ENCODE data around the gene FHL3. TPM values are rescaled to one million over a fixed set of nuclear protein-coding genes. Genes with fewer than 3 reads are reported as not detected.
"Not testable (repeated sequence)": the region's sequence is repeated elsewhere in the genome, so short reads cannot be mapped to it uniquely, and the experiment has no call there.

The FHL3 gene
- total RNA-seq, 4 donors from 2014 or later = 3.0 to 19.1 (median 12.2) TPM

GRCh38 chr1:37965301-37965700 is 40.0 kb downstream of the FHL3 start:
- no peak overlapping the region for H3K27ac ChIP-seq

DNA sequence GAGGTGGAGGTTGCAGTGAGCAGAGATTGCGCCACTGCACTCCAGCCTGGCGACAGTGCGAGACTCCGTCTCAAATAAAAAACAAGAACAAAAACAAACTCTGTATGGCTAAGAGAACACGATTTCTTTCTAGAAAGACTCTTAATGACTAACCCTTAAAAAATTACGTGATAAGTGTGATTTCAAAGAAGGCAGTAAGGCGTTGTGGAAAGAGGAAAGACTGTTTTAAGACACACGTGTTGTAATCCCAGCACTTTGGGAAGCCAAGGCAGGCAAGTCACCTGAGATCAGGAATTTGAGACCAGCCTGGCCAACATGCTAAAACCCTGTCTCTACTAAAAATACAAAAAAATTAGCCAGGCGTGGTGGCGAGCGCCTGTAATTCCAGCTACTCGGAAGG is 41.2 kb downstream of the FHL3 start:
- H3K9me3 ChIP-seq; DNase-seq; H3K27ac ChIP-seq; H3K4me1 ChIP-seq; intact Hi-C loops (cut with DNase I; ENCODE audit: low total_unique reads); H3K27me3 ChIP-seq; H3K4me3 ChIP-seq: not testable (repeated sequence)
- in situ Hi-C loops (cut with MboI; ENCODE audit: low pct_ligation_motif_present in 1 of 4, low pct_unique_long_range_greater_than_20kb in 1 of 4, low sequenced_read_pairs in 3 of 4) = loop anchor here in 1 of 4 donors (10.0 kb wide), 1 partner anchor 79 kb away; no protein-coding TSS in a partner anchor
- peaks cover 0 to 46% (median 19%) of the 10 kb centered on the region in 4 donors for H3K36me3 ChIP-seq
- 77 to 87% methylated on average over 8 to 12 of the region's 12 CpGs for WGBS, 2 donors (ENCODE audit: low coverage in 1 of 2)

More at GRCh38 chr1:37965301-37965700, 40.0 kb downstream of the FHL3 start:
- in situ Hi-C loops (cut with MboI; ENCODE audit: low pct_ligation_motif_present in 1 of 4, low pct_unique_long_range_greater_than_20kb in 1 of 4, low sequenced_read_pairs in 3 of 4) = loop anchor here in 1 of 4 donors (10.0 kb wide), 1 partner anchor 80 kb away; no protein-coding TSS in a partner anchor
- peaks cover 0 to 43% (median 19%) of the 10 kb centered on the region in 4 donors for H3K36me3 ChIP-seq
- intact Hi-C loops (cut with DNase I; ENCODE audit: low total_unique reads) = no loop called here
- TF ChIP-seq POLR2AphosphoS5 (IDR thresholded peaks at IDR 0.05) (no peak), POLR2A (IDR thresholded peaks at IDR 0.05) (no peak), CTCF (IDR thresholded peaks at IDR 0.05) (no peak), EP300 (IDR thresholded peaks at IDR 0.05; ENCODE audit: low read depth) (no peak)
- H3K4me3 ChIP-seq = no peak overlapping the region
- no peak for DNase-seq
- no peaks in the 10 kb centered on the region for H3K4me1 ChIP-seq
- no peaks in the 10 kb centered on the region for H3K27me3 ChIP-seq
- WGBS, 2 donors (ENCODE audit: low coverage in 1 of 2) = 89% methylated on average over 4 of the region's 4 CpGs; no CpG with 5 or more reads in 1 of the 2 donors
- H3K9me3 ChIP-seq = no peaks in the 10 kb centered on the region

GRCh38 chr1:37958690-37959089 is 46.6 kb downstream of the FHL3 start:
- TF ChIP-seq EP300 (IDR thresholded peaks at IDR 0.05; ENCODE audit: low read depth) (no peak), POLR2AphosphoS5 (IDR thresholded peaks at IDR 0.05) (no peak), CTCF (IDR thresholded peaks at IDR 0.05) (no peak), POLR2A (IDR thresholded peaks at IDR 0.05) (no peak)
- no peak for DNase-seq
- no peak overlapping the region for H3K27ac ChIP-seq
- H3K9me3 ChIP-seq = no peaks in the 10 kb centered on the region
- intact Hi-C loops (cut with DNase I; ENCODE audit: low total_unique reads) = no loop called here
- no peaks in the 10 kb centered on the region for H3K4me1 ChIP-seq
- no peaks in the 10 kb centered on the region for H3K27me3 ChIP-seq
- H3K4me3 ChIP-seq = no peak overlapping the region
- H3K36me3 ChIP-seq = peaks cover 0 to 31% (median 5%) of the 10 kb centered on the region in 4 donors
- WGBS, 2 donors (ENCODE audit: low coverage in 1 of 2) = 86 to 87% methylated on average over 2 of the region's 2 CpGs
- in situ Hi-C loops (cut with MboI; ENCODE audit: low pct_ligation_motif_present in 1 of 4, low pct_unique_long_range_greater_than_20kb in 1 of 4, low sequenced_read_pairs in 3 of 4) = no loop called here

- Histone ChIP-seq H3K4me1 (no peaks in the 10 kb centered on the region), H3K9me3 (no peaks in the 10 kb centered on the region), H3K27ac (no peak overlapping the region), H3K4me3 (no peak overlapping the region), H3K36me3 (peaks cover 0 to 25% (median 5%) of the 10 kb centered on the region in 4 donors), H3K27me3 (no peaks in the 10 kb centered on the region)
- intact Hi-C loops (cut with DNase I; ENCODE audit: low total_unique reads) = no loop called here
- 69 to 73% methylated on average over 2 to 3 of the region's 3 CpGs for WGBS, 2 donors (ENCODE audit: low coverage in 1 of 2)
- no peak for DNase-seq
- TF ChIP-seq POLR2AphosphoS5 (IDR thresholded peaks at IDR 0.05) = no peak
- no peak for TF ChIP-seq EP300 (IDR thresholded peaks at IDR 0.05; ENCODE audit: low read depth)
- no peak for TF ChIP-seq CTCF (IDR thresholded peaks at IDR 0.05)
- TF ChIP-seq POLR2A (IDR thresholded peaks at IDR 0.05) = no peak
- in situ Hi-C loops (cut with MboI; ENCODE audit: low pct_ligation_motif_present in 1 of 4, low pct_unique_long_range_greater_than_20kb in 1 of 4, low sequenced_read_pairs in 3 of 4) = no loop called here
Observed at GRCh38 chr1:37955685-37956084, 49.6 kb downstream of the FHL3 start.
